ENCODE data around the gene ETHE1.

The ETHE1 gene

DNA sequence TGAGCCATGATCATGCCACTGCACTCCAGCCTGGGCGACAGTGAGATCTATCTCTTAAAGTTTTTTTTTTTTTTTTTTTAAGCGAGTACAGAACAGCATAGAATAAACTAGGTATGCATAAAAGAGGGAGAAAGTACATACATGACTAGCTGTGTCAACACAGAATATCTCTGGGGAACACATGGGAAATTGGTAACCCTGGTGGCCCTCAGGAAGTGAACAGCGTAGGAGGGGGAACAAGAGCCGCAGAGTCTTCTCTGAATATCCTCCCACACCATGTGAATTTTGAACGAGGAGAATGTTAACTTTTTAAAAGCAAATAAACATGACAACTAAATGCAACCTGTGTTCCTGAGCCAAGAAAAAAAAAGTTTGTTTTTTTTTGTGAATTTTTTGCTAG is 37.7 kb downstream of the ETHE1 start:
- peak; percentile 73 to 81 for DNase-seq

- no peak for DNase-seq
Measured at GRCh38 chr19:43488179-43488578, 38.8 kb downstream of the ETHE1 start.

DNA sequence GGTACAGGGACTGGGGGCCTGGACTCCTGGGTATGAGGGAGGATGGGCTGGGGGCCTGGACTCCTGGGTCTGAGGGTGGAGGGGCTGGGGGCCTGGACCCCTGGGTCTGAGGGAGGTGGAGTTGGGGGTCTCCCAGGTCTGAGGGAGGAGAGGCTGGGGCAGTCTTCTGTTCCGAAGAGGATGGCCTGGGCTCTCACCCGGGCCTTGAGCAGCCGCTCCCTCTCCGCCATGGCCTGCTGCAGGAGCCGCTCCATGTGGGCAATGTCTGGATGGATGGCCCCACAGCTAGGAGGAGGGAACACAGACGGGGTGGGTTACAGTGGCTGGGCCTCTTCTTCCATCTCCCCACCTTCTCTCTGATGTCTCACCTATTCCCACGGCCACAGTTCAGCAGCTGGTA is 40.6 kb downstream of the ETHE1 start:
- DNase-seq = no peak

GRCh38 chr19:43485951-43486350 is 41.0 kb downstream of the ETHE1 start:
- peak; percentile 37 to 49 for DNase-seq

DNA sequence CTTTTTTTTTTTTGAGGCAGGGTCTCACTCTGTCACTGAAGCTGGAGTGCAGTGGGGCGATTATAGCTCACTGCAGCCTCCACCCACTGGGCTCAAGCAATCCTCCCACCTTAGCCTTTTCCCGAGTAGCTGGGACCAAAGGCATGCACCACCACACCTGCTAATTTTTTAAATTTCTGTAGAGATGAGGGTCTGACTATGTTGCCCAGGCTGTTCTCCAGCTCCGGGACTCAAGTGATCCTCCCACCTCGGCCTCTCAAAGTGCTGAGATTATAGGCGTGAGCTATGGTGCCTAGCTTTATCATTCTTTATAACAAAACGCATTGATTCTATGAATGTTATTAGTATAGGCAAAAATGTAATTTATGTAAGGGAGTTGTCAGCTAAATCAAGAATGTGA is 43.7 kb downstream of the ETHE1 start:
- no peak for DNase-seq

DNA sequence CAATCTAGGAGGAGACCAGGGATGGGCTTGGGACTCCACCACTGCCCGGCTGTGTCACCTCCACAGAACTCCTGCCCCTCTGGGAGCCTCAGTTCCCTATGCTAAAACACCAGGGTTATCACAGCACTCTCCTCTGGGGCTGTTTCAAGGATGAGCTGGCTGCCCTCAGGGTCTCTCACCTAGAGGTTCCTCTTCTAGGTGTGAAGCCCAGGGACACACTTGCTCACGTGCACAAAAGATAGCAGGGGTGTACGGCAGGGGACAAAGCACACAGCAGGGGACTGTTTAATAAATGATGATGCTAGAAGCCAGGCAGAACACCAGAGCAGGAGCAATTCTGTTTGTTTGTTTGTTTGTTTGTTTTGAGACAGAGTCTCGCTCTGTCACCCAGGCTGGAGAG is 44.8 kb downstream of the ETHE1 start:
- no peak for DNase-seq

DNA sequence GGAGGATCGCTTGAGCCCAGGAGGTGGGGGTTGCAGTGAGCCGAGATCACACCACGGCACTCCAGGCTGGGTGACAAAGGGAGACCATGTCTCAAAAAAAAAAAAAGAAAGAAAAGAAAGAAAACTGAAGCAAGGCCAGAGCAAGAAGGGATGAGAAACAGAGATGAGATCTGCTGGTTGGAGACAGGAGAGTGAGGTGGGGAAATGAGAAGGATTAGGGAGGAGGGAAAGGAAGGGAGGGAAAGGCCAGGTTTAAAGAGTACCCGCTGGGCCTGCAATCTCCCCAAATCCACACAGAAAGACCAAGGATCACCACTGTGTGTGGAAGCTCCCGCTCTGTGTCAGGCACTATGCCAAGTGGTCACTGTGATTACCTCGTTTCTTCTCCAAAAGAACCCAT is 45.3 kb downstream of the ETHE1 start:
- no peak for DNase-seq

GRCh38 chr19:43480574-43480973 is 46.4 kb downstream of the ETHE1 start:
- DNase-seq = no peak

DNA sequence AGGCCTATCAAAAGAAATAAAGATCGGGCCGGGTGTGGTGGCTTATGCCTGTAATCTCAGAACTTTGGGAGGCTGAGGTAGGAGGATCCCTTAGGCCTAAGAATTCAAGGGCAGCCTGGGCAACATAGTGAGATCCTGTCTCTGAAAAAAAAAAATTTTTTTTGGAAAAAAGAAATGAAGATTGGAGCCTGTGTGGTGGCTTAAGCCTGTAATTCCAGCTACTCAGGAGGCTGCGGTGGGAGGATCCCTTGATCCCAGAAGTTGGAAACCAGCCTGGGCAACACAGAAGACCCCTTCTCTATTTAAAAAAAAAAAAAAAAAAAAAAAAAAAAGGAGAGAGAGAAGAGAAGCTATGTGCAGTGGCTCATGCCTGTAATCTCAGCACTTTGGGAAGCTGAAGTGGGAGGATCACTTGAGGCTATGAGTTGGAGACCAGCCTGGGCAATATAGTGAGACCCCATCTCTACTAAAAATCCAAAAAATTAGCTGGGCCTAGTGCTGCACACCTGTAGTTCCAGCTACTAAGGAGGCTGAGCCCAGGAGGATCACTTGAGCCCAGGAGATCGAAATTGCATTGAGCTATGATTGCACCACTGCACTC is 46.9 kb downstream of the ETHE1 start:
- DNase-seq = no peak

- DNase-seq = no peak
Measured at GRCh38 chr19:43479226-43479625, 47.8 kb downstream of the ETHE1 start.

- no peak for DNase-seq
Measured at GRCh38 chr19:43478323-43478722, 48.7 kb downstream of the ETHE1 start.

- no peak for DNase-seq
Measured at GRCh38 chr19:43476606-43477005, 50.4 kb downstream of the ETHE1 start.

- DNase-seq = peak; percentile 94 to 96
Measured at GRCh38 chr19:43474986-43475705, 51.9 kb downstream of the ETHE1 start.

GRCh38 chr19:43474487-43474886 is 52.5 kb downstream of the ETHE1 start:
- DNase-seq = no peak

- no peak for DNase-seq
Measured at GRCh38 chr19:43471091-43471490, 55.9 kb downstream of the ETHE1 start.

- no peak for DNase-seq
Measured at GRCh38 chr19:43470288-43470687, 56.7 kb downstream of the ETHE1 start.

GRCh38 chr19:43469160-43469480 is 57.9 kb downstream of the ETHE1 start:
- peak; percentile 32 to 40 for DNase-seq

DNA sequence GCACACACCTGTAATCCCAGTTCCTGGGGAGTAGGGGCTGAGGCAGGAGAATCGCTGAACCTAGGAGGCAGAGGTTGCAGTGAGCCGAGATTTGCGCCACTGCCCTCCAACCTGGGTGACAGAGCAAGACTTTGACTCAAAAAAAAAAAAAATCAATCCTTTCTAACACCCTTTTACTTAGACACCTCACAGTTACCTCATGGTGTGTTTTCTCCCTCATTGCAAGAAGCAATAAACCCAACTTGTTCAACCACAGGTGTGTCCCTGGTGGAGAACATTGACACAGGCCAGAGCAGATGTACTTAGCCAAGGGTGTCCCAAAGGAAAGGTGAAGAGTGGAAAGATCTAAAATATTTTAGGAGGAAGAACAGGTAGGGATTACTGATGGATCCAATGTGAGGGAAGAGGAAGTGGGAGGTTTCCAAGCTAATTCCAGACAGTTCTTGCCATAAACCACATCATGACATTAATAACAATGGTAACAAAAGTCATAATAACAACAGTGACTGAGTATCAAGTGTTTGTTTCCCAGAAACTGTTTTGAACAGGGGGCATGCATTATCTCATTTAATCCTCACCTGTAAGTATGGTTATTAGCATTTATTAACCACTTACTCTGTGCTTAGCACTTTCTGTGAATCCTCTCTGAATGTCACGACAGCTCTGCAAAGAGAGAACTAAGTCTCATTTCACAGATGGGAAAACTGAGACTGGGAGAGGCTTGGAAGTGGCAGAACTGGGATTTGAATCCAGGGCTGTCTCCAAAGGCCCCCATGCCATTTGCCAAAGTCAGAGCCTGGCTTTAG is 58.4 kb downstream of the ETHE1 start:
- DNase-seq = no peak

DNA sequence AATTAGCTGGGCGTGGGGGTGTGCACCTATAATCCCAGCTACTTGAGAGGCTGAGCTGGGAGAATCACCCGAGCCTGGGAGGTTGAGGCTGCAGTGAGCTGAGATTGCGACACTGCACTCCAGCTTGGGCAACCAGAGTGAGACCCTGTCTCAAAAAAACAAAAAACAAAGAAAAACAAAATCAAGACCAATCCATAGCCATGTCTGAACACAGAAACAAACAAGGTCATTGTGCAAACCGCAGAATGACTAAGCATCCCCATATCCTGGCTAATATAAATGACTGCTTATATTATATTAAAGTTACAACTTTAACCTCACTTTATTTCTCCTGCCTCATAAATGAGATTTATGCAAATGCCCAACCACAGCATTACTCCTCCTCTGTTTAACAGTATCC is 59.3 kb downstream of the ETHE1 start:
- DNase-seq = peak; percentile 18 to 38

- no peak for DNase-seq
Measured at GRCh38 chr19:43467276-43467675, 59.7 kb downstream of the ETHE1 start.

GRCh38 chr19:43466793-43467192 is 60.2 kb downstream of the ETHE1 start:
- DNase-seq = no peak

DNA sequence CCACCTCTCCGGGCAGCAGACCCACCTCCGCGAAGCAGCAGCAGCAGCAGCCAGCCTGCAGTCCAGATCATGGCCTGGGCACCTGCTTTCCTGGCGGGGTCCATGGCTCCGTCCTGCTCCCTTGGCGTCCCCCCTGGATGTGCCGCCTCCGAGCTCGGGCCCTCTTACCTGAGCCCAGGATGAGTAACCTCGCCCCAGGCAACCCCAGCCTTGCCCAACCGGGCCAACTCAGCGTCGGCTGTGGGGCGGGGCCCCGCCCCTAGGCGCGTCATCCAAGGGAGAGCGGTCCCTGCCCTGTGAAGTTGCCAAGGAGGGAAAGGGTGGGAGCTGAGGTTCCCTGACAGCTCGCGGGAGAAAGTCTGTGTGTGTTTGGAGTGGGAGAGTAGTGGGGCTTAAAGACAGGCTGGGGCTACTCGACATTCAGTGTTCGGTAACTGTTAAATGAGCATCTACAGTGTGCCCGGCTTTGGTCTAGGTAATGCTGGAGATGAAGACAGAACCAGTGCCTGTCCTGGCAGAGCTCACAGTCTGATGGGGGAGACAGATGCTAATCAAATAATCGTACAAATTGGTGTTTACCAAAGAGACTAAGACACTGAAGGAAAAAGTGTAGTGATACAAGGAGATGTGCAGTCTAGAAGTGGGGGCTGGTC is 61.4 kb downstream of the ETHE1 start, which contains the start of gene LYPD3:
Gene LYPD3 (minus strand): TSS at position 141 of the 653 bp plus-strand sequence. CDS start 37 bp downstream, at position 104.
- DNase-seq = no peak

DNA sequence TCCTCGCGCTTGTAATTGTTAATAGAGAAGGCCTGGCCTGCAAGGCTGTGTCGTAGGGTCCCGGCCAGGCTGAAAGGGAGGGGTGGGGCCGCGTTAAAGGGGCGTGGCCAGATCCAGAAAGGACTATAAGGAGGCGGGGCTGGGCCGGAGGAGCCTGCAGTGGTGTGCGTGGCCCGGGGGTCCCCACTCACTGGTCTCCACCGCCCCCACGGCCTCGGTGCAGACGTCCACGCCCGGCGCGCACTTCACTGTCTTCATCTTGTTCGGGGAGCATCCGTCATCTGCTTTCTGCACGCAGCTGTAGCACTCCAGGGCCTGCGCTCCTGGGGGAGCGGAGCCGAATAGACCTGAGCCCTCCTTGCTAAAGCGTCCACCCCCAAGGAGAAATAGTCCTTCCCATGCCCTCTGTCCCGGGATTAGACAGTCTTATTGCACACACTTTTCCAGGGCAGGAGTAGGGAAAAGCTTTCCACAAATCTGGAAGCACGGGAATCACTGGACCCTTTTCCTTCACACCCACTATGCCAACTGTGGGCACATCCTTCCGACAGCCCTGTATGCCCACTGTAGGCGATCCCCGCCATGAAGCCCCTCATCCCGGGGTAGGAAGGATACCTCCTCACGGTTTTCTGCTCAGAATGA is 62.7 kb downstream of the ETHE1 start:
- DNase-seq = no peak

All from inflammatory macrophage (primary cell).